ENCODE results near the gene MTREX. TPM values are rescaled to one million over a fixed set of nuclear protein-coding genes. Genes with fewer than 3 reads are reported as not detected.
A peak's percentile ranks its signal among the peaks of the same experiment; 100 is the strongest.
"Not testable (repeated sequence)": the region's sequence is repeated elsewhere in the genome, so short reads cannot be mapped to it uniquely, and the experiment has no call there.

MTREX gene
- polyA plus RNA-seq, 1 experiment = 61.7 TPM

DNA sequence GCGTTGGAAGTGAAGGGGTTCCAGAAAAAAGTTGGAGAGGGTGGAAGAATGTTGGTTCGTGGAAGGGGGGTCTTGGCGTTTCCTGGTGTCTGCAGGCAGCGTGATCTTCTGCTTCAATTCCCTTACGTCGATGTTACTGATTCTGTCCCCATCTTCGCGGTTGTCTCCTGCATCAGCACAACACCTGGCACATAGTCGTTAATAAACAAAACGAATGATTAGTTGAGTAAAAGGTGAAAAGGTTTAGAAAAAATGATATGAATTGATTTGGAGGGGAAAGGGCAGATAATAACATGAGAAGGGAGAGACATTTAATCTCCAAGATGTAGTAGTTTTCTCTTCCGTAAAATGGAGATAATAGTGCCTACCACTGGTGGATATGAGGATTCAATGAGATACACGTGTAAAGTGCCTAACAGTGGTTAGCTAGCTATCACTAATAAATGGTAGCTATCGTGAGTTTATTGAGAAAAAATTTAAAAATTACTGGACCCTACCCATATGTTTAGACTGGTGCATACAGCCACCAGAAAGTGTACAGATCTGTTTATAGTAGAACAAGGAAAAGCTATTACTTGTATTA, 556 bp downstream of the MTREX start:
- Histone ChIP-seq H3K9me3 (ENCODE audit: control insufficient read depth, insufficient read depth, low read length) (no peaks in the 10 kb centered on the region), H3K4me3 (ENCODE audit: low read depth, low read length) (peak overlapping the region; percentile 89), H3K27ac (ENCODE audit: low read depth, low read length) (peak overlapping the region; percentile 99), H3K27me3 (ENCODE audit: control insufficient read depth, insufficient read depth, low read length) (no peaks in the 10 kb centered on the region)
- CTCF ChIA-PET = interaction anchor here (0.7 to 2.0 kb wide), 2 partner anchors 17 to 321 kb away, joined by 3 to 10 read pairs; no protein-coding TSS in a partner anchor
- DNase-seq (ENCODE audit: low read depth, low spot score) = no peak
- POLR2A ChIA-PET = interaction anchor here (0.6 to 1.2 kb wide), 4 partner anchors 16 to 141 kb away, joined by 3 to 5 read pairs (median 3); no protein-coding TSS in a partner anchor
- TF ChIP-seq, protein P1, sequence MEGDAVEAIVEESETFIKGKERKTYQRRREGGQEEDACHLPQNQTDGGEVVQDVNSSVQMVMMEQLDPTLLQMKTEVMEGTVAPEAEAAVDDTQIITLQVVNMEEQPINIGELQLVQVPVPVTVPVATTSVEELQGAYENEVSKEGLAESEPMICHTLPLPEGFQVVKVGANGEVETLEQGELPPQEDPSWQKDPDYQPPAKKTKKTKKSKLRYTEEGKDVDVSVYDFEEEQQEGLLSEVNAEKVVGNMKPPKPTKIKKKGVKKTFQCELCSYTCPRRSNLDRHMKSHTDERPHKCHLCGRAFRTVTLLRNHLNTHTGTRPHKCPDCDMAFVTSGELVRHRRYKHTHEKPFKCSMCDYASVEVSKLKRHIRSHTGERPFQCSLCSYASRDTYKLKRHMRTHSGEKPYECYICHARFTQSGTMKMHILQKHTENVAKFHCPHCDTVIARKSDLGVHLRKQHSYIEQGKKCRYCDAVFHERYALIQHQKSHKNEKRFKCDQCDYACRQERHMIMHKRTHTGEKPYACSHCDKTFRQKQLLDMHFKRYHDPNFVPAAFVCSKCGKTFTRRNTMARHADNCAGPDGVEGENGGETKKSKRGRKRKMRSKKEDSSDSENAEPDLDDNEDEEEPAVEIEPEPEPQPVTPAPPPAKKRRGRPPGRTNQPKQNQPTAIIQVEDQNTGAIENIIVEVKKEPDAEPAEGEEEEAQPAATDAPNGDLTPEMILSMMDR (IDR thresholded peaks at IDR 0.05; ENCODE audit: low read depth, low read length) = no peak

DNA sequence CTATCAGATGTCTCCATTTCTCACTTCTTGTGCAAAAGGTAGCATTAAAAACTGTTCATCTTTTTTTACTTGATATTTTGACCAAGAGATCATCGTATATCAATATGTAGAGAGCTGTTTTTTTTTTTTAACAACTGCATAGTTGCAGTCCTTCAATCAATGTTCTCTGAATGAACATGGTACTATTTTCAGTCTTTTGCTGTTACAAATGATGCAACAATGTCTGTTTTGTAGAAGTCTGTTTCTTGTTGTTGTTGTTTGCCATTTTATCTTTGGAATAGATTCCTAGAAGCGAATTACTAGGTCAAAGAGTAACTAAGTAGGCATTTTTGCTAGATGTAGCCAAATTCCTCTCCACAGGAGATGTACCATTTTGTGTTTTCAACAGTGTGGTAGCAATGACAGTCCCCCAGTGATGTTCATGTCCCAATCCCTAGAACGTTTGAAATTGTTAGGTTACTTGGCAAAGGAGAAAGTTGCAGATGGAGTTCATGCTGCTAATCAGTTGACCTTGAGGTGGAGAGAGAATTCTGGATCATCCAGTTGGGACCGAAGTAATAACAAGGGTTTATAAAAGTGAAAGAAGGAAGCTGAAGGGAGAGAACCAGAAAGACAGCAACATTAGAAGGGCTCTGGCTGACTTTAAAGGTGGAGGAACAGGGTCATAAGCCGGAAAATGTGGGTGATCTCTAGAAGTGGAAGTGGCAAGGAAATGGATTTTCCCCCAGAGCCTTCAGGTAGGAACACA, 6.3 kb downstream of the MTREX start:
- CTCF ChIA-PET = no interaction called here
- Histone ChIP-seq H3K27ac (ENCODE audit: low read depth, low read length) (no peak overlapping the region), H3K27me3 (ENCODE audit: control insufficient read depth, insufficient read depth, low read length) (no peaks in the 10 kb centered on the region), H3K4me3 (ENCODE audit: low read depth, low read length) (no peak overlapping the region), H3K9me3 (ENCODE audit: control insufficient read depth, insufficient read depth, low read length) (no peaks in the 10 kb centered on the region)
- no peak for DNase-seq (ENCODE audit: low read depth, low spot score)
- POLR2A ChIA-PET = no interaction called here
- TF ChIP-seq, protein P1 (IDR thresholded peaks at IDR 0.05; ENCODE audit: low read depth, low read length) = no peak

DNA sequence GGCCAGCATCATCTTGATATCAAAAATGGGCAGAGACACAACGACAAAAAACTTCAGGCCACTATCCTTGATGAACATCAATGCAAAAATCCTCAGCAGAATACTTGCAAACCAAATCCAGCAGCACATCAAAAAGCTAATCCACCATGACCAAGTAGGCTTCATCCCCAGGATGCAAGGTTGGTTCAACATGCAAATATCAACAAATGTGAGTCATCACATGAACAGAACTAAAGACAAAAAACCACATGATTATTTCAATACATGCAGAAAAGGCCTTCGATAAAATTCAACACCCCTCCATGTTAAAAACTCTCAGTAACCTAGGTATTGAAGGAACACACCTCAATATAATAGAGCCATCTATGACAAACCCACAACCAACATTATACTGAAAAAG, 8.5 kb downstream of the MTREX start:
- no peak overlapping the region for H3K27ac ChIP-seq (ENCODE audit: low read depth, low read length)
- ChIA-PET POLR2A (no interaction called here), CTCF (interaction anchor here (1.1 kb wide), 1 partner anchor 375 kb away, joined by 3 read pairs; no protein-coding TSS in a partner anchor)
- no peak overlapping the region for H3K4me3 ChIP-seq (ENCODE audit: low read depth, low read length)
- TF ChIP-seq, protein P1 (IDR thresholded peaks at IDR 0.05; ENCODE audit: low read depth, low read length) = no peak
- H3K9me3 ChIP-seq (ENCODE audit: control insufficient read depth, insufficient read depth, low read length) = no peaks in the 10 kb centered on the region
- no peaks in the 10 kb centered on the region for H3K27me3 ChIP-seq (ENCODE audit: control insufficient read depth, insufficient read depth, low read length)
- no peak for DNase-seq (ENCODE audit: low read depth, low spot score)

DNA sequence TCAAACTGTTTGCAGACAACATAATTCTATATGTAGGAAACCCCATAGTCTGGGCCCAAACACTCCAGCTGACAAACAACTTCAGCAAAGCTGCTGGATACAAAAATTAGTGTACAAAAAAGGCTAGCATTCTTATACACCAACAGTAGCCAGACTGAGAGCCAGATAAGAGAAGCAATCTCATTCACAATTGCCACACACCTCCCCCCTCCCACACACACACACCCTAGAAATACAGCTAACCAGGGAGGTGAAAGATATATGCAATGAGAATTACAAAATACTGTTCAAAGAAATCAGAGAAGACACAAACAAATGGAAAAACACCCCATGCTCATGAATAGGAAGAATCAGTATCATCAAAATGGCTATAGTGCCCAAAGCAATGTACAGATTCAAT, 9.0 kb downstream of the MTREX start:
- no peak for DNase-seq (ENCODE audit: low read depth, low spot score)
- Histone ChIP-seq H3K9me3 (ENCODE audit: control insufficient read depth, insufficient read depth, low read length) (no peaks in the 10 kb centered on the region), H3K27me3 (ENCODE audit: control insufficient read depth, insufficient read depth, low read length) (no peaks in the 10 kb centered on the region), H3K27ac (ENCODE audit: low read depth, low read length) (no peak overlapping the region), H3K4me3 (ENCODE audit: low read depth, low read length) (no peak overlapping the region)
- TF ChIP-seq, protein P1 (IDR thresholded peaks at IDR 0.05; ENCODE audit: low read depth, low read length) = no peak
- CTCF ChIA-PET = no interaction called here
- POLR2A ChIA-PET = no interaction called here

DNA sequence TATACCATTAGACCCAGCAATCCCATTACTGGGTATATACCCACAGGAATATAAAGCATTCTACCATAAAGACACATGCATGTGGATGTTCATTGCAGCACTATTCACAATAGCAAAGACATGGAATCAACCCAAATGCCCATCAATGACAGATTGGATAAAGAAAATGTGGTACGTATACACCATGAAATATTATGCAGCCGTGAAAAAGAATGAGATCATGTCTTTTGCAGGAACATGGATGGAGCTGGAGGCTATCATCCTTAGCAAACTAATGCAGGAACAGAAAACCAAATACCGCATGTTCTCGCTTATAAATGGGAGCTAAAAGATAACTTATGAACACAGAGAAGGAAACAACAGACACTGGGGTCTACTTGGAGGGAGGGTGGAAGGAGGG, 10.4 kb downstream of the MTREX start:
- DNase-seq (ENCODE audit: low read depth, low spot score); CTCF ChIA-PET; H3K27me3 ChIP-seq (ENCODE audit: control insufficient read depth, insufficient read depth, low read length); POLR2A ChIA-PET; H3K9me3 ChIP-seq (ENCODE audit: control insufficient read depth, insufficient read depth, low read length); H3K4me3 ChIP-seq (ENCODE audit: low read depth, low read length); H3K27ac ChIP-seq (ENCODE audit: low read depth, low read length): not testable (repeated sequence)
